Left ventricle myocardium inferior (tissue), 1 donor: ENCODE results near the gene CDH4. TPM values are rescaled to one million over a fixed set of nuclear protein-coding genes. Genes with fewer than 3 reads are reported as not detected.

Experiments used
- DNase-seq: peaks from one replicate; pipeline ENCODE4 v3.0.0-alpha.2; 2020
- H3K27ac ChIP-seq: fragments of 200-600 bp; replicated peaks from 2 replicates; pipeline ENCODE4 v1.8.0; 2021
- H3K27me3 ChIP-seq: fragments of 200-600 bp; 2 replicates; pipeline ENCODE4 v1.8.0; 2021; ENCODE audit warnings: low read depth
- H3K36me3 ChIP-seq: fragments of 200-600 bp; 2 replicates; pipeline ENCODE4 v1.8.0; 2021
- H3K4me1 ChIP-seq: fragments of 200-600 bp; 2 replicates; pipeline ENCODE4 v1.8.0; 2021
- H3K4me3 ChIP-seq: fragments of 200-600 bp; 2 replicates; pipeline ENCODE4 v1.8.0; 2021; ENCODE audit warnings: mild to moderate bottlenecking, moderate library complexity
- H3K9me3 ChIP-seq: fragments of 200-600 bp; replicated peaks from 2 replicates; pipeline ENCODE4 v1.8.0; 2021
- intact Hi-C: fragments of 100-400 bp; cut with micrococcal nuclease; formaldehyde crosslinking; loops from one replicate; pipeline ENCODE4 v1.11.0; 2022
- total RNA-seq: library from RNA; stranded (reverse); fragmentation: NEBNext Ultra II Directional; extraction: Animal tissue kit (Norgen Biotek cat#: 25700); gene quantifications from one replicate; pipeline ENCODE4 v1.2.1, GENCODE V29; 2021
- TF ChIP-seq, protein P1 (sequence below): fragments of 200-600 bp; IDR thresholded peaks from 2 replicates; pipeline ENCODE4 v1.8.0; 2021; ENCODE audit warnings: antibody characterized with exemption, mild to moderate bottlenecking, borderline replicate concordance
- donor health status: DM: no; HTN: yes; CAD: no; lungs with severe emphysema.

Gene CDH4
- total RNA-seq, 1 donor from 2014 or later, result 0.05 TPM

DNA sequence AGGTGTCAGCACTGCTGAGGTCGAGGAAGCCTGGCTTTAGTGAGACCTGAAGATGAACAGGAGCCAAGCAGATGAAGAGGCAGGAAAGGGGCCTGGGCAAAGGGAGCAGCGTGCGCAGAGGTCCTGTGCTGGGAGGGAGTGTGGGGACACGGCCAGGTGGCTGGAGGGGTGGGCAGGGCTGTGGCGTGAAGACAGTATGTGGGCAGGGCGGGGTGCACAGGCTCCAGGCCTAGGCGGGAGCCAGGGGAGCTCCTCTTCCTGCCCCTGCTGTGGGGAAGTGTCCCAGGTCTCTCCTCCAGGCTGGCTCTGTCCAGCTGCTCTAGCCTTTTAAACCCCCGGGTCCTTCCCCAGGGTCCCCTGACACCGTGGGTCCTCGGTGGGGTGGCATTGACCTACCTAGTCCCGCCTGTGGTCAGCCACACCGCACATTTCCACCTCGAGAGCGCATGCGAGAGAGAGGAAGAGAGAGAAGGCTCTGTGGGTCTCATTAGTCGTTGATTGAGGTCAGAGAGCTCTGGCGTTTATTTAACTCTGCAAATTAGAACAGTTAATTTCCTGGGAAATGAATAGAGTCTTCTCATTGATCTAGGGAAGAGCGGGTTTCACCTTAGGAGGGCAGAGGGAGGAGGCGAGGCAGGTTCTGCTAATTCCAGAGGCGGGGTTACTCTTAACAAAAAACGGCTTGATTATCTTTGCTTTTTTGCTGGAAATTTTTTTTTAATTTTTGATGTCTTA lies 68.8 kb downstream of the CDH4 start:
- H3K4me3 ChIP-seq, result no peak overlapping the region
- no peaks in the 10 kb centered on the region for H3K36me3 ChIP-seq
- no peak for DNase-seq
- no peak overlapping the region for H3K27ac ChIP-seq
- TF ChIP-seq, protein P1, sequence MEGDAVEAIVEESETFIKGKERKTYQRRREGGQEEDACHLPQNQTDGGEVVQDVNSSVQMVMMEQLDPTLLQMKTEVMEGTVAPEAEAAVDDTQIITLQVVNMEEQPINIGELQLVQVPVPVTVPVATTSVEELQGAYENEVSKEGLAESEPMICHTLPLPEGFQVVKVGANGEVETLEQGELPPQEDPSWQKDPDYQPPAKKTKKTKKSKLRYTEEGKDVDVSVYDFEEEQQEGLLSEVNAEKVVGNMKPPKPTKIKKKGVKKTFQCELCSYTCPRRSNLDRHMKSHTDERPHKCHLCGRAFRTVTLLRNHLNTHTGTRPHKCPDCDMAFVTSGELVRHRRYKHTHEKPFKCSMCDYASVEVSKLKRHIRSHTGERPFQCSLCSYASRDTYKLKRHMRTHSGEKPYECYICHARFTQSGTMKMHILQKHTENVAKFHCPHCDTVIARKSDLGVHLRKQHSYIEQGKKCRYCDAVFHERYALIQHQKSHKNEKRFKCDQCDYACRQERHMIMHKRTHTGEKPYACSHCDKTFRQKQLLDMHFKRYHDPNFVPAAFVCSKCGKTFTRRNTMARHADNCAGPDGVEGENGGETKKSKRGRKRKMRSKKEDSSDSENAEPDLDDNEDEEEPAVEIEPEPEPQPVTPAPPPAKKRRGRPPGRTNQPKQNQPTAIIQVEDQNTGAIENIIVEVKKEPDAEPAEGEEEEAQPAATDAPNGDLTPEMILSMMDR, result no peak
- H3K4me1 ChIP-seq, result no peaks in the 10 kb centered on the region
- no peaks in the 10 kb centered on the region for H3K9me3 ChIP-seq
- intact Hi-C loops, result no loop called here
- H3K27me3 ChIP-seq, result peaks cover 90% of the 10 kb centered on the region

DNA sequence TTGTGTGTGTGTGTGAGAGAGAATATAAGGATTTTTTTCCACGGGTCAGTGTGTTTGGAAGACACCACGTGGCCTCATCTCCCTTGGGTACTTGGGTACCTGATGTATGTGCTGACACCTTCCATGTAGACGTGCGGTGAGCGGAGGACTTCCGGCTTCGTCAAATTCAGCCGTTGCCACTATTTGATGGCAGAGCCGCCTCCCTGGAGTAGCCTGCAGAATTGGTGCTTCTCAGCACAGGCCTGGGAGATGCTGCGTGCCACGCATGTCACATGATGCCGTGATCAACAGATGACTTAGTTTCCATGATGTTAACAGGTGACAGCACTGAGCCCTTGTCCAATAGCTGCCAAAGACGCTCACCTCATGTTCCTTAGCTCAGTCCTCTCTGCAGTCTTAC lies 69.4 kb downstream of the CDH4 start:
- H3K27me3 ChIP-seq, result peaks cover 84% of the 10 kb centered on the region
- no peak for DNase-seq
- H3K4me1 ChIP-seq, result no peaks in the 10 kb centered on the region
- no peaks in the 10 kb centered on the region for H3K36me3 ChIP-seq
- TF ChIP-seq, protein P1, result no peak
- H3K9me3 ChIP-seq, result no peaks in the 10 kb centered on the region
- intact Hi-C loops, result no loop called here
- no peak overlapping the region for H3K27ac ChIP-seq
- H3K4me3 ChIP-seq, result no peak overlapping the region

DNA sequence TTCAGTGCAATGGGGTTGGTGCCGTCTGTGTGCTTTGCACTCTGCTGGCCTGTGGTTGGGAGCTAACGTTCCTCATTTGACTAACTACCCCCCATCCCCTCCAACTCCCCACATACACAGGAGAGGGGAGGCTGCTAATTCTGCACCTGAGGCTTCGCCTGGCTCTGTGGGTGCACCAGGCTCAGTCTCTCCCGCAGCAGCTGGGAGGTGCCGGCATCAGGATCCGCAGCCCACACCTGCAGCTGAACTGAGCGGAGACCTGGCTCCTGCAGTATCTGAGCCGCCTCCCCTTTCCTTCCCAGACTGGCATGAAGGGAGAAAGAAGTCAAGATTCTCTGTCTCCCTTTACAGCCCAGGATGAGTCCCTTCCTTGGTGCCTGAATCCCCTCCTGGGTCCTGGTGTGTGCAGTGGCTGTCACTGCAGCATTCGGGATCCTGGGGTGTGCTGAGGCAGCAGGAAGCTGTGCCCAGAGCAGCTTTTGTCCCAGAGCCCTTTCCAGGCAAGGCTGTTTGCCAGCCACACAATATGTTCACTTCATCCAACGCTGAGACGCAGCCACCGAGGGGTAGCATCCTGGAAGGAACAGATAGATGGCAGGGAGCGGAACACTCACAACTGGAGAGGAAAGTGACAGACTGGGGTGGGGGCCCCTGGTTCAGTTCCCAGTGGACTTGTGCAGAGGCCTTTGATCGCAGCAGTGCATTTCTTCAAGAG lies 70.2 kb downstream of the CDH4 start:
- TF ChIP-seq, protein P1, result no peak
- Histone ChIP-seq H3K4me1 (no peaks in the 10 kb centered on the region), H3K27ac (no peak overlapping the region), H3K9me3 (no peaks in the 10 kb centered on the region), H3K27me3 (peaks cover 76% of the 10 kb centered on the region), H3K4me3 (no peak overlapping the region), H3K36me3 (no peaks in the 10 kb centered on the region)
- DNase-seq, result no peak
- intact Hi-C loops, result no loop called here

DNA sequence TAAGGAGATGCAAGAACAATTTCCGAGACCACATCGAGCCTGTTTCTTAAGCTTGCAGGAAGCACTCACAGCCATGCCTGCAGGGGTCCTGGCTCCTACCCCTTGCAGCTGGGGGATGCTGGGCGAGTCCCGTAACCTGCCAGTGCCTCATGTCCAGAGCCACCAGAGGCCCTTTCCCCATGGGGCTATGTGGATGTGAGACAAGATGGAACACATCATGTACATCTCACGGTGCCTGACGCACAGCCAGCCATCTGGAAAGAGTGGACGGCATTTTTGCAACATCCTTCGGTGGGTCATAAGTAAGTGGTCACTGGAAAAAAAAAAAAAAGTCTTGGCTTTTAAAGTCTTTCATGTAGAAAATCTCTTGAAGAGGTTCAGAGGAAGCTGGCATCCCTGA lies 72.8 kb downstream of the CDH4 start:
- Histone ChIP-seq H3K9me3 (peaks cover 2% of the 10 kb centered on the region), H3K4me3 (no peak overlapping the region), H3K4me1 (no peaks in the 10 kb centered on the region), H3K27me3 (peaks cover 50% of the 10 kb centered on the region), H3K27ac (no peak overlapping the region), H3K36me3 (no peaks in the 10 kb centered on the region)
- DNase-seq, result no peak
- intact Hi-C loops, result no loop called here
- TF ChIP-seq, protein P1, result no peak

DNA sequence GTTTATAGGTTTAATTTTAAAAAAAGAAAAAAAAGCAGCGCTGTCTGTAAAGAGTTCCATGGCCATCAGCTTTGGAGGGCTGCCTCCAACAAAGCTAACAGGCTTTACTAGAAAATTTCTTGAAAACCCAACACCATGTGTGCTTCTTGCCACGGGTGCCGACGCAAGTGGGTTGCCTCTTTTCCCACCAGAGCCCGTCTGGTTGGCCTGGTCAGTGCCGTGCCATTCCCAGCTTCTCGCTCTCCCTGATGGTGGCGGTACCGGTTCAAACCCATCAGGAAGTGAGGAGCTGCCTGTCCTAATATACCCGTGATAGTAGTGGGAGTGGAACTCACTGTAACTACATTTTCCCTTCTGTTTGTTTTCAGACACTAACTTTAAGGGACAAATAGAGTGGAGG lies 73.7 kb downstream of the CDH4 start:
- no peak for DNase-seq
- Histone ChIP-seq H3K4me1 (no peaks in the 10 kb centered on the region), H3K4me3 (no peak overlapping the region), H3K27me3 (peaks cover 41% of the 10 kb centered on the region), H3K27ac (no peak overlapping the region), H3K9me3 (peaks cover 9% of the 10 kb centered on the region), H3K36me3 (no peaks in the 10 kb centered on the region)
- TF ChIP-seq, protein P1, result no peak
- intact Hi-C loops, result no loop called here
